BJ (cell line): ENCODE measurements around the gene ACSF2. TPM values are rescaled to one million over a fixed set of nuclear protein-coding genes. Genes with fewer than 3 reads are reported as not detected.

Experiments used
- CTCF ChIA-PET: fragments of 350-600 bp; formaldehyde crosslinking; extraction: SDS; loops from one replicate; lab custom pipeline; 2021; ENCODE audit warnings: antibody characterized with exemption, inconsistent platforms; lab: Yijun Ruan, JAX
- POLR2A ChIA-PET: fragments of 300-600 bp; sonication (Branson Sonifier 250); formaldehyde crosslinking; extraction: SDS; loops from one replicate; lab custom pipeline; 2021; ENCODE audit warnings: antibody characterized with exemption; lab: Charles Lee
- DNase-seq: peaks from one replicate; pipeline ENCODE4 v3.0.0-alpha.2; 2011; ENCODE audit warnings: low read depth
- H3K27me3 ChIP-seq: 2 replicates; pipeline ENCODE4 v1.6.0; 2011; ENCODE audit warnings: low read length; ENCODE audit not compliant: control insufficient read depth, insufficient read depth
- H3K36me3 ChIP-seq: 2 replicates; pipeline ENCODE4 v1.5.1; 2011; ENCODE audit warnings: low read length; ENCODE audit not compliant: control insufficient read depth, insufficient read depth
- H3K4me3 ChIP-seq: 2 replicates; pipeline ENCODE4 v1.5.1; 2011; ENCODE audit warnings: low read depth, mild to moderate bottlenecking, control low read depth, low read length
- CTCF ChIP-seq: IDR thresholded peaks from 2 replicates; pipeline ENCODE4 v1.5.1; 2011; ENCODE audit warnings: low read depth, mild to moderate bottlenecking, control low read depth, inconsistent platforms, low read length, moderate library complexity; ENCODE audit not compliant: insufficient read depth
- polyA plus RNA-seq: library from polyadenylated mRNA; depleted of rRNA; stranded (reverse); fragments of >200 nt; gene quantifications from 2 replicates; pipeline ENCODE4 v1.2.3, GENCODE V29; 2011

Gene ACSF2
- polyA plus RNA-seq, 1 experiment, result 25.4 TPM

GRCh38 chr17:50480142-50480764 lies 54.2 kb downstream of the ACSF2 start:
- ChIA-PET CTCF (interaction anchor here (0.9 to 2.1 kb wide), 18 partner anchors 8 to 213 kb away, joined by 3 to 27 read pairs (median 4); partner anchors contain the start of gene LRRC59), POLR2A (interaction anchor here (0.5 kb wide), 1 partner anchor 275 kb away, joined by 3 read pairs; no protein-coding TSS in a partner anchor)
- no peak for TF ChIP-seq CTCF
- no peak overlapping the region for H3K4me3 ChIP-seq
- no peak for DNase-seq
- H3K36me3 ChIP-seq, result peaks cover 10% of the 10 kb centered on the region
- H3K27me3 ChIP-seq, result peaks cover 2% of the 10 kb centered on the region; the same call in 1 of the 2 replicates

- no peak for DNase-seq
- ChIA-PET CTCF (interaction anchor here (0.7 to 3.3 kb wide), 9 partner anchors 13 to 361 kb away, joined by 3 to 13 read pairs (median 3); partner anchors contain the start of gene CHAD), POLR2A (no interaction called here)
- Histone ChIP-seq H3K36me3 (peaks cover 10% of the 10 kb centered on the region), H3K27me3 (peaks cover 2% of the 10 kb centered on the region; the same call in 1 of the 2 replicates), H3K4me3 (no peak overlapping the region)
- TF ChIP-seq CTCF, result no peak
These were observed 55.0 kb downstream of the ACSF2 start for GRCh38 chr17:50480854-50481490.

GRCh38 chr17:50481648-50482047 lies 55.6 kb downstream of the ACSF2 start:
- DNase-seq, result no peak
- H3K27me3 ChIP-seq, result no peaks in the 10 kb centered on the region
- H3K4me3 ChIP-seq, result no peak overlapping the region
- ChIA-PET CTCF (interaction anchor here (0.5 to 3.3 kb wide), 21 partner anchors 12 to 554 kb away, joined by 3 to 14 read pairs (median 3); partner anchors contain the start of gene CHAD), POLR2A (no interaction called here)
- H3K36me3 ChIP-seq, result peaks cover 10% of the 10 kb centered on the region
- no peak for TF ChIP-seq CTCF

- Histone ChIP-seq H3K36me3 (peaks cover 10% of the 10 kb centered on the region), H3K4me3 (no peak overlapping the region), H3K27me3 (no peaks in the 10 kb centered on the region)
- no peak for TF ChIP-seq CTCF
- CTCF ChIA-PET, result interaction anchor here (0.5 to 3.3 kb wide), 22 partner anchors 12 to 554 kb away, joined by 3 to 14 read pairs (median 3); partner anchors contain the start of gene CHAD
- POLR2A ChIA-PET, result no interaction called here
- DNase-seq, result no peak
These were observed 56.1 kb downstream of the ACSF2 start for GRCh38 chr17:50482110-50482509.

- CTCF ChIA-PET, result interaction anchor here (0.6 to 3.3 kb wide), 22 partner anchors 9 to 359 kb away, joined by 3 to 14 read pairs (median 4); partner anchors contain the start of gene CHAD
- POLR2A ChIA-PET, result no interaction called here
- DNase-seq, result peak; percentile 80
- peak; percentile 90 for TF ChIP-seq CTCF
- H3K4me3 ChIP-seq, result no peak overlapping the region
- H3K27me3 ChIP-seq, result no peaks in the 10 kb centered on the region
- H3K36me3 ChIP-seq, result peaks cover 10% of the 10 kb centered on the region
These were observed 56.5 kb downstream of the ACSF2 start for GRCh38 chr17:50482516-50482915.
